A549 (cell line): ENCODE measurements around the gene GATAD2A. TPM values are rescaled to one million over a fixed set of nuclear protein-coding genes. Genes with fewer than 3 reads are reported as not detected.

Experiments
- ATAC-seq, 2 experiments: fragments of 200-7000 bp in 1 of 2; fragments of >200 bp in 1 of 2; cut with Nextera tagmentation in 1 of 2; cut with Tn5 transposase in 1 of 2; 3 replicates each; pipeline versions ENCODE4 v1.8.0 to v1.9.1; 2018 to 2020; ENCODE audit warnings: mild to moderate bottlenecking in 1 of 2, moderate library complexity in 1 of 2
- CTCF ChIA-PET: fragments of 300-600 bp; sonication (Branson Sonifier 250); formaldehyde crosslinking; extraction: SDS; loops from one replicate; lab custom pipeline; 2021; ENCODE audit warnings: antibody characterized with exemption, inconsistent platforms; lab: Yijun Ruan, JAX
- POLR2A ChIA-PET: fragments of 350-600 bp; formaldehyde crosslinking; extraction: SDS; loops from one replicate; lab custom pipeline; 2021; ENCODE audit warnings: antibody characterized with exemption, inconsistent platforms; lab: Yijun Ruan, JAX
- DNase-seq, 2 experiments: peaks; one replicate each; pipeline versions ENCODE4 v3.0.0 to v3.0.0-alpha.2; 2011 to 2016; ENCODE audit warnings: low read depth in 1 of 2, low spot score in 1 of 2
- FAIRE-seq: peaks from 2 replicates; lab custom pipeline; 2011; peaks lifted over from hg19 to GRCh38; lab: Jason Lieb, UNC
- H3K27ac ChIP-seq, 2 experiments: fragments of >200 bp; sonication (Bioruptor Twin); formaldehyde crosslinking; 3 replicates each; pipeline ENCODE4 v1.5.1; 2016 to 2017
- H3K4me1 ChIP-seq: fragments of >200 bp; sonication (Bioruptor Twin); formaldehyde crosslinking; 3 replicates; pipeline ENCODE4 v1.6.1; 2016
- H3K4me2 ChIP-seq: fragments of >200 bp; sonication (Bioruptor Twin); formaldehyde crosslinking; 3 replicates; pipeline ENCODE4 v1.6.1; 2016
- H3K4me3 ChIP-seq: fragments of >200 bp; sonication (Bioruptor Twin); formaldehyde crosslinking; 3 replicates; pipeline ENCODE4 v1.5.1; 2016
- H3K9me3 ChIP-seq: fragments of >200 bp; sonication (Bioruptor Twin); formaldehyde crosslinking; 3 replicates; pipeline ENCODE4 v1.6.1; 2016
- ATOH8 ChIP-seq: fragments of 250-450 bp; sonication (Bioruptor Pico); IDR thresholded peaks from 2 replicates; pipeline ENCODE4 v1.5.0; 2020; ENCODE audit warnings: low read depth, mild to moderate bottlenecking, moderate library complexity
- FOSL2 ChIP-seq, 2 experiments: fragments of 450-650 bp in 1 of 2; fragments of >200 bp in 1 of 2; sonication (Bioruptor Twin) in 1 of 2; formaldehyde crosslinking; IDR thresholded peaks; 2 replicates each; pipeline versions ENCODE4 v1.5.0 to v1.6.1; 2016 to 2020; ENCODE audit warnings: mild to moderate bottlenecking in 1 of 2, moderate library complexity in 1 of 2
- GATA3 ChIP-seq: IDR thresholded peaks from 2 replicates; pipeline ENCODE4 v1.6.1; 2012; ENCODE audit warnings: borderline replicate concordance
- HES2 ChIP-seq: fragments of >200 bp; sonication (Bioruptor Twin); formaldehyde crosslinking; IDR thresholded peaks from 2 replicates; pipeline ENCODE4 v1.6.1; 2016
- HOXB13 ChIP-seq: fragments of 250-450 bp; sonication (Bioruptor Pico); IDR thresholded peaks from 2 replicates; pipeline ENCODE4 v1.5.0; 2020; ENCODE audit warnings: low read depth, mild to moderate bottlenecking, moderate library complexity
- KDM5A ChIP-seq: fragments of 200-600 bp; sonication (generic); IDR thresholded peaks from 2 replicates; pipeline ENCODE4 v1.6.1; 2016; ENCODE audit warnings: antibody characterized with exemption, mild to moderate bottlenecking
- MAFK ChIP-seq: fragments of 450-650 bp; IDR thresholded peaks from 2 replicates; pipeline ENCODE4 v1.6.1; 2014; ENCODE audit not compliant: partially characterized antibody
- MYC ChIP-seq: IDR thresholded peaks from 2 replicates; pipeline ENCODE4 v1.6.1; 2012; ENCODE audit warnings: mild to moderate bottlenecking, inconsistent platforms, low read length, improper control_type of control experiment, borderline replicate concordance
- NPAS2 ChIP-seq: fragments of 250-450 bp; sonication (Bioruptor Pico); IDR thresholded peaks from 2 replicates; pipeline ENCODE4 v1.8.0; 2022; ENCODE audit warnings: mild to moderate bottlenecking, moderate library complexity, borderline replicate concordance
- PBX3 ChIP-seq: IDR thresholded peaks from 2 replicates; pipeline ENCODE4 v1.6.1; 2012
- PHF8 ChIP-seq: fragments of 200-600 bp; sonication (generic); IDR thresholded peaks from 2 replicates; pipeline ENCODE4 v1.6.1; 2016; ENCODE audit warnings: low read depth, mild to moderate bottlenecking, antibody characterized with exemption, moderate library complexity, borderline replicate concordance
- POLR2A ChIP-seq: IDR thresholded peaks from 2 replicates; pipeline ENCODE4 v1.6.1; 2012; ENCODE audit warnings: mild to moderate bottlenecking, low read length
- POLR2AphosphoS2 ChIP-seq: conservative IDR thresholded peaks from 2 replicates; pipeline ENCODE4 v1.6.1; 2012; ENCODE audit warnings: low read length, improper control_type of control experiment, inconsistent platforms
- RAD21 ChIP-seq, 2 experiments: fragments of >200 bp in 1 of 2; sonication (Bioruptor Twin) in 1 of 2; formaldehyde crosslinking in 1 of 2; IDR thresholded peaks in 1 of 2; conservative IDR thresholded peaks in 1 of 2; 2 replicates in 1 of 2; 3 replicates in 1 of 2; pipeline ENCODE4 v1.6.1; 2012 to 2018; ENCODE audit warnings: inconsistent platforms in 1 of 2
- SREBF2 ChIP-seq: fragments of 450-650 bp; IDR thresholded peaks from 2 replicates; pipeline ENCODE4 v1.6.1; 2014; ENCODE audit warnings: mild to moderate bottlenecking, moderate library complexity
- USF2 ChIP-seq: fragments of 450-650 bp; IDR thresholded peaks from 2 replicates; pipeline ENCODE4 v1.6.1; 2014; ENCODE audit warnings: antibody characterized with exemption
- ZFP36 ChIP-seq: fragments of 450-650 bp; IDR thresholded peaks from 2 replicates; pipeline ENCODE4 v1.6.1; 2014; ENCODE audit warnings: borderline replicate concordance; ENCODE audit not compliant: partially characterized antibody
- ZSCAN20 ChIP-seq: fragments of 250-450 bp; sonication (Bioruptor Pico); IDR thresholded peaks from 2 replicates; pipeline ENCODE4 v1.8.0; 2022; ENCODE audit warnings: mild to moderate bottlenecking, moderate library complexity
- WGBS: methylation state at CpG from one replicate; pipeline ENCODE4 v1.1.6; 2017; ENCODE audit errors: missing lambda C conversion rate; 5-methylcytosine and 5-hydroxymethylcytosine counted together
- polyA plus RNA-seq, 4 experiments: library from polyadenylated mRNA; depleted of rRNA in 3 of 4; stranded (reverse); fragments of >200 nt; fragmentation: RNase III in 1 of 4; extraction: RNeasy Plus Mini Kit Qiagen cat#74134 plus additional on column Dnase treatment in 1 of 4; gene quantifications; 2 replicates in 3 of 4; 3 replicates in 1 of 4; pipeline ENCODE4 v1.2.3, GENCODE V29; 2011 to 2017

The GATAD2A gene
- polyA plus RNA-seq, 2 of the 4 experiments (the other 2 are of a cell fraction) = 25.2 to 28.9 TPM

GRCh38 chr19:19443283-19443682 lies 37.8 kb downstream of the GATAD2A start (continued):
- TF ChIP-seq FOSL2 (IDR thresholded peaks at IDR 0.05) (no peak), FOSL2 (CRISPR knock-in tag; IDR thresholded peaks at IDR 0.05) (no peak)

- 86% methylated on average over 9 of the region's 11 CpGs for WGBS
- H3K4me2 ChIP-seq = no peak overlapping the region
- POLR2A ChIA-PET = no interaction called here
- H3K4me3 ChIP-seq = no peak overlapping the region
- no peak for ATAC-seq
- no peak for TF ChIP-seq PHF8
- TF ChIP-seq MYC = no peak
- TF ChIP-seq GATA3 = no peak
- TF ChIP-seq KDM5A = no peak
- TF ChIP-seq POLR2AphosphoS2 = no peak
- TF ChIP-seq POLR2A = no peak
- no peak for TF ChIP-seq NPAS2 (CRISPR knock-in tag)
- no peak for TF ChIP-seq SREBF2
- TF ChIP-seq PBX3 = no peak
- TF ChIP-seq HOXB13 (CRISPR knock-in tag) = no peak
- TF ChIP-seq MAFK = no peak
- TF ChIP-seq ZFP36 = no peak
- no peak for TF ChIP-seq RAD21 (conservative IDR thresholded peaks at IDR 0.05 in 1 of 2, IDR thresholded peaks at IDR 0.05 in 1 of 2)
- TF ChIP-seq, all 56 proteins: peak for 0
- CTCF ChIA-PET = interaction anchor here (1.1 to 1.7 kb wide), 3 partner anchors 15 to 46 kb away, joined by 3 read pairs; no protein-coding TSS in a partner anchor
- DNase-seq (no peak), FAIRE-seq (no peak)
- Histone ChIP-seq H3K27ac (no peak overlapping the region), H3K4me1 (no peaks in the 10 kb centered on the region), H3K9me3 (no peaks in the 10 kb centered on the region)
Observed at GRCh38 chr19:19443902-19444680, 38.6 kb downstream of the GATAD2A start.

- Histone ChIP-seq H3K4me2 (no peak overlapping the region), H3K9me3 (no peaks in the 10 kb centered on the region), H3K4me3 (no peak overlapping the region), H3K4me1 (no peaks in the 10 kb centered on the region), H3K27ac (no peak overlapping the region)
- ChIA-PET CTCF (interaction anchor here (1.1 to 1.2 kb wide), 2 partner anchors 38 to 46 kb away, joined by 3 to 4 read pairs; no protein-coding TSS in a partner anchor), POLR2A (no interaction called here)
- FAIRE-seq (no peak), DNase-seq (no peak), ATAC-seq (peak in 1 of 2 experiments; percentile 40; a peak in 2 of 6 replicates)
- TF ChIP-seq ATOH8 = no peak
- TF ChIP-seq MYC = no peak
- no peak for TF ChIP-seq HES2
- no peak for TF ChIP-seq USF2
- TF ChIP-seq ZSCAN20 (CRISPR knock-in tag) = no peak
- no peak for TF ChIP-seq ZFP36
- 71% methylated on average over 4 of the region's 4 CpGs for WGBS
Observed at GRCh38 chr19:19444681-19445155, 39.2 kb downstream of the GATAD2A start.
